K562 (cell line): ENCODE data around the gene SERHL2.
"Not testable (repeated sequence)": the region's sequence is repeated elsewhere in the genome, so short reads cannot be mapped to it uniquely, and the experiment has no call there.

Experiments
- ARID3B ChIP-seq: fragments of 250-450 bp; sonication (Bioruptor Pico); IDR thresholded peaks from 2 replicates; pipeline ENCODE4 v1.4.0; 2020; ENCODE audit warnings: borderline replicate concordance
- BRCA1 ChIP-seq, 2 experiments: fragments of 450-650 bp in 1 of 2; sonication (generic) in 1 of 2; formaldehyde crosslinking in 1 of 2; IDR thresholded peaks; 2 replicates each; pipeline versions ENCODE4 v1.5.0 to v1.6.1; 2017 to 2020; ENCODE audit warnings: mild to moderate bottlenecking in 1 of 2, missing genetic modification reagents in 1 of 2
- CBX8 ChIP-seq: fragments of 200-600 bp; sonication (generic); IDR thresholded peaks from 2 replicates; pipeline ENCODE4 v1.6.1; 2012; ENCODE audit warnings: borderline replicate concordance, mixed run types, low read depth, mild to moderate bottlenecking, moderate library complexity, mixed read lengths, low read length, control low read depth, inconsistent platforms; ENCODE audit not compliant: poor library complexity, severe bottlenecking; ENCODE audit errors: extremely low read depth
- FOXK1 ChIP-seq: sonication (generic); formaldehyde crosslinking; IDR thresholded peaks from 2 replicates; pipeline ENCODE4 v1.8.0; 2022; ENCODE audit warnings: missing genetic modification reagents, mild to moderate bottlenecking, borderline replicate concordance
- MYBL2 ChIP-seq, 2 experiments: fragments of 450-650 bp in 1 of 2; sonication (generic) in 1 of 2; formaldehyde crosslinking in 1 of 2; IDR thresholded peaks; 2 replicates each; pipeline versions ENCODE4 v1.6.1 to v1.8.1; 2017 to 2022; ENCODE audit warnings: borderline replicate concordance in 1 of 2, inconsistent platforms in 1 of 2, low read depth in 1 of 2, mild to moderate bottlenecking in 1 of 2, missing genetic modification reagents in 1 of 2, moderate library complexity in 1 of 2
- NR1H2 ChIP-seq: sonication (generic); formaldehyde crosslinking; IDR thresholded peaks from 2 replicates; pipeline ENCODE4 v1.4.0; 2020; ENCODE audit warnings: mild to moderate bottlenecking, missing genetic modification reagents
- POLR2AphosphoS5 ChIP-seq: IDR thresholded peaks from 2 replicates; pipeline ENCODE4 v1.6.1; 2011; ENCODE audit warnings: mild to moderate bottlenecking, low read depth, low read length, moderate library complexity; ENCODE audit not compliant: control insufficient read depth, insufficient read depth
- USF1 ChIP-seq: sonication (generic); formaldehyde crosslinking; IDR thresholded peaks from 2 replicates; pipeline ENCODE4 v1.9.0; 2022; ENCODE audit warnings: mild to moderate bottlenecking, missing genetic modification reagents
- TF ChIP-seq, protein P1 (sequence below): sonication (generic); formaldehyde crosslinking; IDR thresholded peaks from 2 replicates; pipeline ENCODE4 v1.5.0; 2020; ENCODE audit warnings: missing genetic modification reagents
- TF ChIP-seq, protein P2 (sequence below): fragments of 250-450 bp; sonication (Bioruptor Pico); IDR thresholded peaks from 2 replicates; pipeline ENCODE4 v1.8.0; 2021; ENCODE audit warnings: mild to moderate bottlenecking, moderate library complexity
- TF ChIP-seq, protein P3 (sequence below): fragments of 450-650 bp; conservative IDR thresholded peaks from 2 replicates; pipeline ENCODE4 v1.6.1; 2016; ENCODE audit warnings: missing genetic modification characterization, low read depth, mild to moderate bottlenecking, missing compliant biosample characterization, moderate library complexity

DNA sequence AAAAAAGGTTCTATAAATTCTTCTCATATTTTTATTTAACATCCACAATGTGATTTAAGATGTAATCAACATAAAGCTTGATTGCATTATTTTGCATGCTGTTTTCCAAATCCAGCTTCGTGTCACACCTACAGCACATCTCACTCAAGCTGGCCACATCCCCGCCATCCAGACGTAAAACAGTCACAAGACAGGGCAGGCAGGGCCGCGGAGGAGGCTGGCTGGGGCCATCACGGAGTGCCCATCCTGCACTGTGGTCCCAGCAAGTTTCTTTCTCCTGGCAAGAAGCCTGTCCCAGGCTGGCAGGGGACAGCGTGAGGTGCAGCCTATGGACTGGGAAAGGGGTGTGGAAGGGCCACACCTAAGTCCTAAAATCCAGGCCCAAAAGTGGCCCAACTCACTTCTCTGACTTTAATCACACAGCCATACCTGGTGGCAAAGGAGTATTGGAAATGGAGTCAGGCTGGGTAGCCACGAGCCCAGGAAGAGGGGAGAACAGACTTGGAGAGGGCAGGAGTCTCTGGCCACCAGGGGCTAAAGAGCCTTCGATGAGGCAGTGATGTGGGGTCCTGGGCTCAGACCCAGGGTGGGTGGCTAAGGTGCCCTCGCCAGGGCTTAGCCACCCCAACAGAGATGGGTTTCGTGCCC is 45.3 kb upstream of the SERHL2 start:
- TF ChIP-seq POLR2AphosphoS5; ARID3B (CRISPR knock-in tag); MYBL2 (IDR thresholded peaks at IDR 0.05; ENCODE audit: low read depth); MYBL2 (CRISPR knock-in tag; IDR thresholded peaks at IDR 0.05; ENCODE audit: borderline replicate concordance); BRCA1 (IDR thresholded peaks at IDR 0.05); BRCA1 (CRISPR knock-in tag; IDR thresholded peaks at IDR 0.05); CBX8; FOXK1 (CRISPR knock-in tag); USF1 (CRISPR knock-in tag); NR1H2: not testable (repeated sequence)
- TF ChIP-seq, protein P1, sequence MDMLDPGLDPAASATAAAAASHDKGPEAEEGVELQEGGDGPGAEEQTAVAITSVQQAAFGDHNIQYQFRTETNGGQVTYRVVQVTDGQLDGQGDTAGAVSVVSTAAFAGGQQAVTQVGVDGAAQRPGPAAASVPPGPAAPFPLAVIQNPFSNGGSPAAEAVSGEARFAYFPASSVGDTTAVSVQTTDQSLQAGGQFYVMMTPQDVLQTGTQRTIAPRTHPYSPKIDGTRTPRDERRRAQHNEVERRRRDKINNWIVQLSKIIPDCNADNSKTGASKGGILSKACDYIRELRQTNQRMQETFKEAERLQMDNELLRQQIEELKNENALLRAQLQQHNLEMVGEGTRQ: not testable (repeated sequence)
- TF ChIP-seq, protein P2, sequence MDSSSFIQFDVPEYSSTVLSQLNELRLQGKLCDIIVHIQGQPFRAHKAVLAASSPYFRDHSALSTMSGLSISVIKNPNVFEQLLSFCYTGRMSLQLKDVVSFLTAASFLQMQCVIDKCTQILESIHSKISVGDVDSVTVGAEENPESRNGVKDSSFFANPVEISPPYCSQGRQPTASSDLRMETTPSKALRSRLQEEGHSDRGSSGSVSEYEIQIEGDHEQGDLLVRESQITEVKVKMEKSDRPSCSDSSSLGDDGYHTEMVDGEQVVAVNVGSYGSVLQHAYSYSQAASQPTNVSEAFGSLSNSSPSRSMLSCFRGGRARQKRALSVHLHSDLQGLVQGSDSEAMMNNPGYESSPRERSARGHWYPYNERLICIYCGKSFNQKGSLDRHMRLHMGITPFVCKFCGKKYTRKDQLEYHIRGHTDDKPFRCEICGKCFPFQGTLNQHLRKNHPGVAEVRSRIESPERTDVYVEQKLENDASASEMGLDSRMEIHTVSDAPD: not testable (repeated sequence)
- TF ChIP-seq, protein P3, sequence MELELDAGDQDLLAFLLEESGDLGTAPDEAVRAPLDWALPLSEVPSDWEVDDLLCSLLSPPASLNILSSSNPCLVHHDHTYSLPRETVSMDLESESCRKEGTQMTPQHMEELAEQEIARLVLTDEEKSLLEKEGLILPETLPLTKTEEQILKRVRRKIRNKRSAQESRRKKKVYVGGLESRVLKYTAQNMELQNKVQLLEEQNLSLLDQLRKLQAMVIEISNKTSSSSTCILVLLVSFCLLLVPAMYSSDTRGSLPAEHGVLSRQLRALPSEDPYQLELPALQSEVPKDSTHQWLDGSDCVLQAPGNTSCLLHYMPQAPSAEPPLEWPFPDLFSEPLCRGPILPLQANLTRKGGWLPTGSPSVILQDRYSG: not testable (repeated sequence)
